GM12873 (cell line): Measurements from ENCODE around the gene MOSPD2.

Source experiments
- TF ChIP-seq, protein P1 (sequence below): IDR thresholded peaks from 2 replicates; pipeline ENCODE4 v1.5.1; 2012; ENCODE audit warnings: low read depth, mild to moderate bottlenecking, moderate library complexity, low read length, control low read depth; ENCODE audit not compliant: insufficient read depth; ENCODE audit errors: missing control alignments

The MOSPD2 gene

DNA sequence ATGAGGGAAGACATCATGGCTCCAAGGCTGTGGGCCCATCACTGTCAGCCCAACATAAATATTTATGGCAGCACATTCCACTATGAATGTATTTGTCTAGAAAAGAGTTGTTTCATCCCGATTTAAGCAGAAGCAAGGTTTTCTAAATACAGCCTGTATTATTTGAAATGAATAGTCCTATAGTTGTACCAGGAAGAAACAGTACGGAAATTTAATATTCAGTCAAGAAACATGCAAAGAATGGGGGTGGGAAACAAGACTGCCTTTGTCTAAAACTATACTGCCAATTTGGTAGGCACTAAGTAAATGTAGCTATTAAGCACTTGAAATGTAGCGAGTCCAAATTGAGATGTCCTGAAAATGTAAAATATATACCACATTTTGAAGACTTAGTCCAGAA lies 69.1 kb downstream of the MOSPD2 start:
- TF ChIP-seq, protein P1, sequence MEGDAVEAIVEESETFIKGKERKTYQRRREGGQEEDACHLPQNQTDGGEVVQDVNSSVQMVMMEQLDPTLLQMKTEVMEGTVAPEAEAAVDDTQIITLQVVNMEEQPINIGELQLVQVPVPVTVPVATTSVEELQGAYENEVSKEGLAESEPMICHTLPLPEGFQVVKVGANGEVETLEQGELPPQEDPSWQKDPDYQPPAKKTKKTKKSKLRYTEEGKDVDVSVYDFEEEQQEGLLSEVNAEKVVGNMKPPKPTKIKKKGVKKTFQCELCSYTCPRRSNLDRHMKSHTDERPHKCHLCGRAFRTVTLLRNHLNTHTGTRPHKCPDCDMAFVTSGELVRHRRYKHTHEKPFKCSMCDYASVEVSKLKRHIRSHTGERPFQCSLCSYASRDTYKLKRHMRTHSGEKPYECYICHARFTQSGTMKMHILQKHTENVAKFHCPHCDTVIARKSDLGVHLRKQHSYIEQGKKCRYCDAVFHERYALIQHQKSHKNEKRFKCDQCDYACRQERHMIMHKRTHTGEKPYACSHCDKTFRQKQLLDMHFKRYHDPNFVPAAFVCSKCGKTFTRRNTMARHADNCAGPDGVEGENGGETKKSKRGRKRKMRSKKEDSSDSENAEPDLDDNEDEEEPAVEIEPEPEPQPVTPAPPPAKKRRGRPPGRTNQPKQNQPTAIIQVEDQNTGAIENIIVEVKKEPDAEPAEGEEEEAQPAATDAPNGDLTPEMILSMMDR: no peak

DNA sequence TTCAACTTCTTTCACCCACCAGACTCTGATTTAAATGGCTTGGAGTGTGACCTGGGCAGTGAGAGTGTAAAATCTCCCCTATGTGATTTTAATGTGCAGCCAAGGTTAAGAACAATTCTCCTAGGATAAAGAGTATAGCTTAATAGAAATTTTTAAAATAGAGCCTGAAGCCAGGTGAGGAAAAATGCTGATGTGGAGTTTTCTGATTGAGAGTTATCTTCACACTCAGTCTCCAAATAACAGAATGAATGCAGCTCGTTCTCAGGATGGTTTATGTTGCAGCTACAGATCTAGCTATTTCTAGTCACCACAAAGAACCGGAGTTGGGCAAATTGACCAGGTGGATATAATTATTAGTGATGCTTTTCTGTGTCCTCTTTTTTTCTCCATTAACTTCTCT lies 70.7 kb downstream of the MOSPD2 start:
- TF ChIP-seq, protein P1: no peak

DNA sequence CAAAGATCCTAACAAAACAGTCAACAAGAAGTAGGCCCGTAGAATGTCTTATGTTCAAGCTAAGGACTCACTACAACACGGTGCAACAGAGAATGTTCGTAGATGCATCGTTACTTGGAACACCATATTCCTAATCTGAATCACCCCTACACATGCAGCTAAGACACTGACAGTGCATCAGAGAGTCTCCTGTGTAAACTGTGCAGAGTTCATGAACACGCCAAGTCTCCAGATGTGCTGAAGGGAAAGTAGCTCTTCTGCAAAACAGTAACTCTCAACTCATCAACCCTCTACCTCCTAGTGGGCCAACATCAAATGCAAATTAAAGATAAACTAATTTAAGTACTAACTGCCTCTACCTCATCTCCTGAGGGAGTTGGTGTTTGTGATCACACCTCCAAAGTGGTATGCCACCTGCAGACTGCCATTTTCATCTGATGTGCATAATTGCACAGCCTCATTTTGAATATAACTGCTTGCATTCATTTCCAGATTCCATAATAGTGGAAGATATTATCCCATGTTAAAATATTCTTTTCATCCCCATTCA lies 73.5 kb downstream of the MOSPD2 start:
- TF ChIP-seq, protein P1: no peak

DNA sequence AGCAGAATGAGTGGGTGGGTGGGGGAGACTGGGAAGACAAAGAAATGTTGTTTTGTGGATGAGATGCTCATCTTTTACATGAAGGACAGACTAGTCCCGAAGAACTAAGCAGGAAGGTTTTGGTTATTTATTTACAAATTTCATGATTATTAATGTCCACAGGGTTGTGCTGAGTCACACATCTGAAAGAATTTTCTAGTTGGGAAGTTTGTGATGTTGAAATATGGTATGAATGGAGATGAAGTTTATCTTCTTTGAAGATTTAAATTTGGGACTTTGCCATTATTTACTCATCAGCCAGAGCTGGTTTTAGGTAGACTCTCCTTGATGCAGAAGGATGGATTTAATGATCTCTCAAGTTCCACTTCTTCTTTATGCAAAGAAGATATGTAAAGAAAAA lies 75.5 kb downstream of the MOSPD2 start:
- TF ChIP-seq, protein P1: no peak

DNA sequence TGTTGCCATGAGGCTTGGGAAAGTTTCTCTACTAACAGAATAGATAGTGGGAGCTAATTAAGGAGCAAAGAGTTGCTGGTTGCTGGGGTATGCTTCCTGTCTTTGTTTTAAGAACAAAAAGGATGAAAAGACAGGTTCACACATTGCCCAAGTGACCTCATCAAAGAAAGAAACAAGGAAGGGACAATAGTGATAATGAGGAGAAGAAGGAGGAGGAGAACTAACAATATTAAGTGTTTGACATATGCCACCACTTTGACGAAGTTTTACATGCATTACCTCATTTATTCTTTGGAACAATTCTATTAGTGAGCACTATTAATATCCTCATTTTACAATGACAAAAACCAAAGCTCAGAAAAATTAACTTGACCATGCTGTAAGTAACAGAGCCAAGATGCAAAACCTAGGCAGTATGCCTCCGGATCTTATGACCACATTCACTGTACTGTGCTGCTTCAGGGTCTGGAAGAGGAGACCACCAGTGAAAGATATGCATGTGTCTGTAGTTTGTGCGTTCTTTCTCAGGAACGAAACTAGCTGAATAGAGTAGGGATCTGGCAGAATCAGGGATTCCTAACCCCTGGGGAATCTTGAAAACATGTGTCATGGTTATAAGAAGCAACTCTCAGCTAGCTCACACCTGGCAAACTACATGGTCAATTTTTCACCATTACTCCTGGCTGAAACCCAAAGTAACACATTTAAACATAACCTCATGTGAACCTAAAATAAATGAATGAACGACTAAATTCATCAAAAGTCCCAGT lies 83.8 kb downstream of the MOSPD2 start:
- TF ChIP-seq, protein P1: no peak

DNA sequence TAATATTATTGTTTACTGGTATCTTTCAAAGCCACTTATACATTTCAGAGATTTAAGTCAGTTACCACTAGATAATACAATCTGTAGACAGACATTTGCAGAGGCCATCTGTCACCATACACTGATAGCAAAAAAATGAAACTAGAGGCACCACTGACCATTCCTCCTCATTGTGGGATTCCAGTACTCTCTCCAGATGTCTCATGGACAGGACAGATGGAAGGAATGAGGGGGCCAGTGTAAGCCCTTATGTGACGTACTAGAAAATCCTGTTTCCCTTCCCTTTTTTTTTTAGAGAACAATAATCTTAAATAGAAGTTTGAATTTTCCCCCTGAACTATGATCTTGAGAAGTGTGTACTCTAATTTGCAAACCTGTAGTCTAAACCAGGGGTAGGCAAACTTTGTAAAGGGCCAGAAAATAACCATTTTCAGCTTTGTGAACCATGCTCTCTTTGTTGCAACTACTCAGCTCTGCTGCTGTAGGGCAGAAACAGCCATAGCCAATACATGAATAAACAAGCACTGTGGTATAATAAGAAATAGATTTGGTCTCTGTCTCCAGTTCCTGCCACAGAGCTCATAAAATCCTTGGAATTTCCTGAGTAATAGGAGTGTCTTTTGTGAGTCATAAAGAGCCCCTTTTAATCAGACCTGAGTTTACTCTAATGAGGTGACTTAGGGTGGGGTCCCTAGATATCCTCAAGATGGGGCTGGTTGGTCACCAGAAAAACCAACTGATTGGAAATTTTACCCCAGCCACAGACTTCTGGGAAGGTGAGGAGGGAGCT lies 90.4 kb downstream of the MOSPD2 start:
- TF ChIP-seq, protein P1: no peak

DNA sequence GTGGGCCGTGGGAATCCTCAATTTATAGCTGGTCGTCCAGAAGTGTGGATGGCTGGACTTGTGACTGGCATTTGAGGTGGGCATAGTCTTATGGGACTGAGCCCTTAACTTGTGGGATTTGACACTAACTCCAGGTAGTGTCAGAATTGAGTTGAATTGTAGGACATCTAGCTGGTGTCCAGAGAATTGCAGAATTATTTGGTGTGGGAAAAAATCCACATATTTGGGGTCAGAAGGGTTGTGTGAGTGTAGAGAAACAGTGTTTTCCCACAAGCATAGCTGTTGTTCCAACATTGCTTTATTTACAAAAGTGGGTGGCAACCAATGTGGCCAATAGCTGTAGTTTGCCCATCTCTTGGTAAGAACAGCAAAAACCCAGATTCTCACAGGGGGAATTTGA lies 91.3 kb downstream of the MOSPD2 start:
- TF ChIP-seq, protein P1: no peak
